HEK293 (cell line): ENCODE measurements around the gene ITGAX.

Experiments
- REPIN1 ChIP-seq: fragments of 450-650 bp; formaldehyde crosslinking; IDR thresholded peaks from 2 replicates; pipeline ENCODE4 v1.5.1; 2017; ENCODE audit warnings: missing biosample characterization, missing genetic modification characterization, low read depth
- YY1 ChIP-seq: fragments of 450-650 bp; formaldehyde crosslinking; IDR thresholded peaks from 2 replicates; pipeline ENCODE4 v1.5.1; 2018; ENCODE audit warnings: missing biosample characterization, missing genetic modification characterization
- ZEB2 ChIP-seq: fragments of 450-650 bp; formaldehyde crosslinking; IDR thresholded peaks from 2 replicates; pipeline ENCODE4 v1.5.1; 2016; ENCODE audit warnings: missing biosample characterization, missing genetic modification characterization
- ZNF155 ChIP-seq: fragments of 450-650 bp; formaldehyde crosslinking; IDR thresholded peaks from 2 replicates; pipeline ENCODE4 v1.5.1; 2016; ENCODE audit warnings: missing biosample characterization, missing genetic modification characterization
- ZNF23 ChIP-seq: fragments of 450-650 bp; formaldehyde crosslinking; IDR thresholded peaks from 2 replicates; pipeline ENCODE4 v1.5.1; 2016; ENCODE audit warnings: missing biosample characterization, missing genetic modification characterization, borderline replicate concordance
- ZNF292 ChIP-seq: fragments of 450-650 bp; formaldehyde crosslinking; IDR thresholded peaks from 2 replicates; pipeline ENCODE4 v1.5.1; 2016; ENCODE audit warnings: low read depth, missing biosample characterization, missing genetic modification characterization, borderline replicate concordance
- TF ChIP-seq, protein P1 (sequence below): fragments of 450-650 bp; formaldehyde crosslinking; IDR thresholded peaks from 2 replicates; pipeline ENCODE4 v1.5.1; 2016; ENCODE audit warnings: missing biosample characterization, missing genetic modification characterization
- TF ChIP-seq, protein P2 (sequence below): fragments of 450-650 bp; formaldehyde crosslinking; IDR thresholded peaks from 2 replicates; pipeline ENCODE4 v1.5.1; 2016; ENCODE audit warnings: missing biosample characterization, missing genetic modification characterization

DNA sequence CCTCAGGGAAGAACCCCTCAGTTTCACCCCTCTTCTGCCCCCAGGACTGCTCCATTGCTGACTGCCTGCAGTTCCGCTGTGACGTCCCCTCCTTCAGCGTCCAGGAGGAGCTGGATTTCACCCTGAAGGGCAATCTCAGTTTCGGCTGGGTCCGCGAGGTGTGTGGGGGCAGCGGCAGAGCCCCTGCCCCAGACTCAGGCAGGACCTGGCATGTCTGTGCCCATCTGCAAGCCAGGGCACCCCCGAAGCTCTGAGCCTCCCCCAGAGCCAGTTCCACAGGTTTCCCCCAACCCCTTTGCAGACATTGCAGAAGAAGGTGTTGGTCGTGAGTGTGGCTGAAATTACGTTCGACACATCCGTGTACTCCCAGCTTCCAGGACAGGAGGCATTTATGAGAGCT lies 68.8 kb downstream of the ITGAX start:
- TF ChIP-seq, protein P1, sequence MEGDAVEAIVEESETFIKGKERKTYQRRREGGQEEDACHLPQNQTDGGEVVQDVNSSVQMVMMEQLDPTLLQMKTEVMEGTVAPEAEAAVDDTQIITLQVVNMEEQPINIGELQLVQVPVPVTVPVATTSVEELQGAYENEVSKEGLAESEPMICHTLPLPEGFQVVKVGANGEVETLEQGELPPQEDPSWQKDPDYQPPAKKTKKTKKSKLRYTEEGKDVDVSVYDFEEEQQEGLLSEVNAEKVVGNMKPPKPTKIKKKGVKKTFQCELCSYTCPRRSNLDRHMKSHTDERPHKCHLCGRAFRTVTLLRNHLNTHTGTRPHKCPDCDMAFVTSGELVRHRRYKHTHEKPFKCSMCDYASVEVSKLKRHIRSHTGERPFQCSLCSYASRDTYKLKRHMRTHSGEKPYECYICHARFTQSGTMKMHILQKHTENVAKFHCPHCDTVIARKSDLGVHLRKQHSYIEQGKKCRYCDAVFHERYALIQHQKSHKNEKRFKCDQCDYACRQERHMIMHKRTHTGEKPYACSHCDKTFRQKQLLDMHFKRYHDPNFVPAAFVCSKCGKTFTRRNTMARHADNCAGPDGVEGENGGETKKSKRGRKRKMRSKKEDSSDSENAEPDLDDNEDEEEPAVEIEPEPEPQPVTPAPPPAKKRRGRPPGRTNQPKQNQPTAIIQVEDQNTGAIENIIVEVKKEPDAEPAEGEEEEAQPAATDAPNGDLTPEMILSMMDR (tag by site-specific recombination), result no peak
- no peak for TF ChIP-seq ZNF155
- TF ChIP-seq ZNF292 (tag by site-specific recombination), result no peak
- TF ChIP-seq REPIN1 (tag by site-specific recombination), result no peak
- TF ChIP-seq YY1 (tag by site-specific recombination), result no peak
- no peak for TF ChIP-seq ZEB2 (tag by site-specific recombination)
- no peak for TF ChIP-seq ZNF23 (tag by site-specific recombination)
- TF ChIP-seq, protein P2, sequence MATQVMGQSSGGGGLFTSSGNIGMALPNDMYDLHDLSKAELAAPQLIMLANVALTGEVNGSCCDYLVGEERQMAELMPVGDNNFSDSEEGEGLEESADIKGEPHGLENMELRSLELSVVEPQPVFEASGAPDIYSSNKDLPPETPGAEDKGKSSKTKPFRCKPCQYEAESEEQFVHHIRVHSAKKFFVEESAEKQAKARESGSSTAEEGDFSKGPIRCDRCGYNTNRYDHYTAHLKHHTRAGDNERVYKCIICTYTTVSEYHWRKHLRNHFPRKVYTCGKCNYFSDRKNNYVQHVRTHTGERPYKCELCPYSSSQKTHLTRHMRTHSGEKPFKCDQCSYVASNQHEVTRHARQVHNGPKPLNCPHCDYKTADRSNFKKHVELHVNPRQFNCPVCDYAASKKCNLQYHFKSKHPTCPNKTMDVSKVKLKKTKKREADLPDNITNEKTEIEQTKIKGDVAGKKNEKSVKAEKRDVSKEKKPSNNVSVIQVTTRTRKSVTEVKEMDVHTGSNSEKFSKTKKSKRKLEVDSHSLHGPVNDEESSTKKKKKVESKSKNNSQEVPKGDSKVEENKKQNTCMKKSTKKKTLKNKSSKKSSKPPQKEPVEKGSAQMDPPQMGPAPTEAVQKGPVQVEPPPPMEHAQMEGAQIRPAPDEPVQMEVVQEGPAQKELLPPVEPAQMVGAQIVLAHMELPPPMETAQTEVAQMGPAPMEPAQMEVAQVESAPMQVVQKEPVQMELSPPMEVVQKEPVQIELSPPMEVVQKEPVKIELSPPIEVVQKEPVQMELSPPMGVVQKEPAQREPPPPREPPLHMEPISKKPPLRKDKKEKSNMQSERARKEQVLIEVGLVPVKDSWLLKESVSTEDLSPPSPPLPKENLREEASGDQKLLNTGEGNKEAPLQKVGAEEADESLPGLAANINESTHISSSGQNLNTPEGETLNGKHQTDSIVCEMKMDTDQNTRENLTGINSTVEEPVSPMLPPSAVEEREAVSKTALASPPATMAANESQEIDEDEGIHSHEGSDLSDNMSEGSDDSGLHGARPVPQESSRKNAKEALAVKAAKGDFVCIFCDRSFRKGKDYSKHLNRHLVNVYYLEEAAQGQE, result no peak
